ENCODE results near the gene HMCN2. TPM values are rescaled to one million over a fixed set of nuclear protein-coding genes. Genes with fewer than 3 reads are reported as not detected.
A peak's percentile ranks its signal among the peaks of the same experiment; 100 is the strongest.

Gene HMCN2
- total and polyA plus RNA-seq, 5 donors from 2014 or later, result not detected

- ATAC-seq (ENCODE audit: low read depth in 2 of 2), result no peak
- peak overlapping the region in 2 of 4 donors; percentile 46 to 69 for H3K4me3 Mint-ChIP-seq
- Histone ChIP-seq H3K27ac (ENCODE audit: insufficient read depth, low read length, poor library complexity, severe bottlenecking) (no peak overlapping the region), H3K4me3 (ENCODE audit: low read depth, low read length) (no peak overlapping the region), H3K36me3 (ENCODE audit: control insufficient read depth, insufficient read depth, low read length) (no peaks in the 10 kb centered on the region), H3K27me3 (ENCODE audit: control insufficient read depth, insufficient read depth, low read length) (no peaks in the 10 kb centered on the region), H3K4me1 (ENCODE audit: control insufficient read depth, insufficient read depth, low read length, poor library complexity, severe bottlenecking) (peaks cover 11% of the 10 kb centered on the region), H3K9me3 (ENCODE audit: control insufficient read depth in 2 of 2, low read length in 2 of 2) (peaks cover 1 to 5% of the 10 kb centered on the region in 2 experiments)
- H3K36me3 Mint-ChIP-seq, result peaks cover 3% of the 10 kb centered on the region
- H3K4me1 Mint-ChIP-seq, result peaks cover 0 to 7% (median 0%) of the 10 kb centered on the region in 4 donors
- H3K9me3 Mint-ChIP-seq, result peaks cover 0 to 5% (median 3%) of the 10 kb centered on the region in 7 donors
- H3K27me3 Mint-ChIP-seq, result peaks cover 31% of the 10 kb centered on the region
- peak overlapping the region in 1 of 3 donors; percentile 43 for H3K27ac Mint-ChIP-seq
- no peak for DNase-seq
Measured at GRCh38 chr9:130446101-130446861, 180.7 kb downstream of the HMCN2 start.

DNA sequence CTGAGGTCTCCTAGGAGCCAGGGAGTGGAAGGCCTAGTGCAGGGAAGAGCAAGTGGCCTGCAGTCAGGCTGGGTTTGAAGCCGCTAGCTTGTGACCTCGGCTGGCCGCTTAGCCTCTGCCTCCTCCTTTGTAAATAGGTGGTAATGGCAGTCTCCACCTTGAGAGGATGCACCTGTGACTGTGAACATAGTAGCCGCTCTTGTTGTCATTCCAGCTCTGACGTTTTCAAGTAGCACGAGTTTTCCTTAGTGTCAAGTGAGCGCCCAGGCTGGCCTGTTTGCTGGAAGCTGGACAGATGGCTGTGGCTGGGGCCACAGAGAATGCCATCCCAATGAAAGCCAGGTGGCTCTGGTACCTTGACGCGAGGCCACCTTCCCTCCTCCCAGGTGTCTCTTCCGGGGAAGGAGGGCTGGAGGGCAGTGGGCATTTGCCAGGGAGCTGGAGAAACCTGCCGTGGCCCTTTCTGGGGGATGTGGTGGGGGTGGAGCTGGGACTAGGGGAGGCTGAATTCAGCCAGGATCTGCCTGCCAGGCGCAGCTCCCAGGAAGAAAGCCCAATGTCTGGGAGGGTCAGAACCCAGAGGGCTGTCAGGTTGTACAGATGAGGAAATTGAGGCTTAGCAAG lies 181.7 kb downstream of the HMCN2 start:
- peak overlapping the region in 1 of 3 donors; percentile 56 for H3K27ac Mint-ChIP-seq
- no peaks in the 10 kb centered on the region for H3K36me3 Mint-ChIP-seq
- H3K27me3 ChIP-seq (ENCODE audit: control insufficient read depth, insufficient read depth, low read length), result no peaks in the 10 kb centered on the region
- ATAC-seq (ENCODE audit: low read depth in 2 of 2) (no peak), DNase-seq (no peak)
- H3K27ac ChIP-seq (ENCODE audit: insufficient read depth, low read length, poor library complexity, severe bottlenecking), result no peak overlapping the region
- H3K4me1 ChIP-seq (ENCODE audit: control insufficient read depth, insufficient read depth, low read length, poor library complexity, severe bottlenecking), result peaks cover 11% of the 10 kb centered on the region
- no peaks in the 10 kb centered on the region for H3K9me3 Mint-ChIP-seq
- H3K4me3 ChIP-seq (ENCODE audit: low read depth, low read length), result no peak overlapping the region
- H3K4me1 Mint-ChIP-seq, result peaks cover 0 to 7% (median 0%) of the 10 kb centered on the region in 4 donors
- no peaks in the 10 kb centered on the region for H3K9me3 ChIP-seq (ENCODE audit: control insufficient read depth in 2 of 2, low read length in 2 of 2)
- H3K36me3 ChIP-seq (ENCODE audit: control insufficient read depth, insufficient read depth, low read length), result no peaks in the 10 kb centered on the region
- no peak overlapping the region for H3K4me3 Mint-ChIP-seq
- H3K27me3 Mint-ChIP-seq, result peaks cover 25% of the 10 kb centered on the region

DNA sequence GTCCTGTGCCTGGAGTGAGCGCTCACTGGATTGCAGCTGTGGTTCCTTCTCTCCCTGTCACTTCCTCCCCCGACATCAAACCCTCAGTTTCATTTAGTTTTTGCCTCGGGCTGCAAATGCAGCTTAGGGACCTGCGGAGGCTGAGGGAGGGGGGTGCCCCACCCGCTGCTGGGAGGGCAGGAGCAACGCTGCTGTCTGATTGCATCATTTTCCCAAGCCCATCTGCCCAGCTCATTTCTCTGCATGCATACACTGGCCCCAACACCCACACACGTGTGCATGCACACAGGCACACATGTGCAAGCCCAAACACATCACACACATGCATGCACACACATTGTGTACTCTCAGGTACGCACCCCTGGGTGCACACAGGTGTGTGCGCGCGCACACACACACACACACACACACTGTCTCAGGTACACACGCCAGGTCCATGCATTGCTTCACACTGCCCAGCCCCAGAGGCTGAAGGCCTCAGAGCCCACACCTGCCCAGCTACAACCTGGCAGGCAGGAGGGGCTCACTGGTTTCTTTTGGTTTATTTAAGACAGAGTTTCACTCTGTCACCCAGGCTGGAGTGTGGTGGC lies 182.6 kb downstream of the HMCN2 start:
- Mint-ChIP-seq H3K4me1 (peaks cover 0 to 7% (median 0%) of the 10 kb centered on the region in 4 donors), H3K36me3 (no peaks in the 10 kb centered on the region), H3K4me3 (no peak overlapping the region), H3K27me3 (peaks cover 25% of the 10 kb centered on the region), H3K9me3 (no peaks in the 10 kb centered on the region), H3K27ac (no peak overlapping the region)
- Histone ChIP-seq H3K4me1 (ENCODE audit: control insufficient read depth, insufficient read depth, low read length, poor library complexity, severe bottlenecking) (peaks cover 11% of the 10 kb centered on the region), H3K36me3 (ENCODE audit: control insufficient read depth, insufficient read depth, low read length) (no peaks in the 10 kb centered on the region), H3K4me3 (ENCODE audit: low read depth, low read length) (no peak overlapping the region), H3K9me3 (ENCODE audit: control insufficient read depth in 2 of 2, low read length in 2 of 2) (no peaks in the 10 kb centered on the region), H3K27me3 (ENCODE audit: control insufficient read depth, insufficient read depth, low read length) (no peaks in the 10 kb centered on the region), H3K27ac (ENCODE audit: insufficient read depth, low read length, poor library complexity, severe bottlenecking) (no peak overlapping the region)
- ATAC-seq (ENCODE audit: low read depth in 2 of 2) (no peak), DNase-seq (no peak)

GRCh38 chr9:130448771-130449603 lies 183.4 kb downstream of the HMCN2 start:
- H3K4me3 ChIP-seq (ENCODE audit: low read depth, low read length), result no peak overlapping the region
- no peaks in the 10 kb centered on the region for H3K9me3 Mint-ChIP-seq
- no peaks in the 10 kb centered on the region for H3K36me3 Mint-ChIP-seq
- H3K4me1 ChIP-seq (ENCODE audit: control insufficient read depth, insufficient read depth, low read length, poor library complexity, severe bottlenecking), result peaks cover 11% of the 10 kb centered on the region
- no peaks in the 10 kb centered on the region for H3K9me3 ChIP-seq (ENCODE audit: control insufficient read depth in 2 of 2, low read length in 2 of 2)
- no peaks in the 10 kb centered on the region for H3K36me3 ChIP-seq (ENCODE audit: control insufficient read depth, insufficient read depth, low read length)
- DNase-seq (no peak), ATAC-seq (ENCODE audit: low read depth in 2 of 2) (no peak)
- peaks cover 0 to 7% (median 0%) of the 10 kb centered on the region in 4 donors for H3K4me1 Mint-ChIP-seq
- H3K4me3 Mint-ChIP-seq, result no peak overlapping the region
- H3K27ac Mint-ChIP-seq, result no peak overlapping the region
- H3K27me3 Mint-ChIP-seq, result peaks cover 19% of the 10 kb centered on the region
- no peaks in the 10 kb centered on the region for H3K27me3 ChIP-seq (ENCODE audit: control insufficient read depth, insufficient read depth, low read length)
- H3K27ac ChIP-seq (ENCODE audit: insufficient read depth, low read length, poor library complexity, severe bottlenecking), result no peak overlapping the region

GRCh38 chr9:130450344-130451003 lies 184.9 kb downstream of the HMCN2 start:
- no peak for ATAC-seq (ENCODE audit: low read depth in 2 of 2)
- no peak overlapping the region for H3K27ac Mint-ChIP-seq
- H3K9me3 Mint-ChIP-seq, result no peaks in the 10 kb centered on the region

GRCh38 chr9:130451004-130451390 lies 185.4 kb downstream of the HMCN2 start:
- Mint-ChIP-seq H3K36me3 (no peaks in the 10 kb centered on the region), H3K27ac (no peak overlapping the region), H3K9me3 (no peaks in the 10 kb centered on the region), H3K27me3 (peaks cover 12% of the 10 kb centered on the region), H3K4me1 (peaks cover 0 to 2% (median 0%) of the 10 kb centered on the region in 4 donors), H3K4me3 (no peak overlapping the region)
- Histone ChIP-seq H3K36me3 (ENCODE audit: control insufficient read depth, insufficient read depth, low read length) (no peaks in the 10 kb centered on the region), H3K27ac (ENCODE audit: insufficient read depth, low read length, poor library complexity, severe bottlenecking) (no peak overlapping the region), H3K9me3 (ENCODE audit: control insufficient read depth in 2 of 2, low read length in 2 of 2) (no peaks in the 10 kb centered on the region), H3K4me3 (ENCODE audit: low read depth, low read length) (no peak overlapping the region), H3K27me3 (ENCODE audit: control insufficient read depth, insufficient read depth, low read length) (no peaks in the 10 kb centered on the region), H3K4me1 (ENCODE audit: control insufficient read depth, insufficient read depth, low read length, poor library complexity, severe bottlenecking) (no peaks in the 10 kb centered on the region)
- no peak for DNase-seq
- ATAC-seq (ENCODE audit: low read depth in 2 of 2), result no peak

More at GRCh38 chr9:130450344-130451003, 184.9 kb downstream of the HMCN2 start:
- Histone ChIP-seq H3K36me3 (ENCODE audit: control insufficient read depth, insufficient read depth, low read length) (no peaks in the 10 kb centered on the region), H3K27me3 (ENCODE audit: control insufficient read depth, insufficient read depth, low read length) (no peaks in the 10 kb centered on the region), H3K9me3 (ENCODE audit: control insufficient read depth in 2 of 2, low read length in 2 of 2) (no peaks in the 10 kb centered on the region), H3K4me3 (ENCODE audit: low read depth, low read length) (no peak overlapping the region), H3K27ac (ENCODE audit: insufficient read depth, low read length, poor library complexity, severe bottlenecking) (no peak overlapping the region), H3K4me1 (ENCODE audit: control insufficient read depth, insufficient read depth, low read length, poor library complexity, severe bottlenecking) (no peaks in the 10 kb centered on the region)
- Mint-ChIP-seq H3K4me3 (no peak overlapping the region), H3K4me1 (peaks cover 0 to 7% (median 0%) of the 10 kb centered on the region in 4 donors), H3K36me3 (no peaks in the 10 kb centered on the region), H3K27me3 (peaks cover 16% of the 10 kb centered on the region)
- no peak for DNase-seq
